Urothelium cell line (cell line): ENCODE results near the gene MAGEB16.

Experiments
- DNase-seq: peaks from one replicate; pipeline ENCODE4 v3.0.0; 2011; ENCODE audit warnings: low spot score, mixed read lengths
- FAIRE-seq: peaks from 2 replicates; lab custom pipeline; 2011; peaks lifted over from hg19 to GRCh38; lab: Jason Lieb, UNC

MAGEB16 gene

DNA sequence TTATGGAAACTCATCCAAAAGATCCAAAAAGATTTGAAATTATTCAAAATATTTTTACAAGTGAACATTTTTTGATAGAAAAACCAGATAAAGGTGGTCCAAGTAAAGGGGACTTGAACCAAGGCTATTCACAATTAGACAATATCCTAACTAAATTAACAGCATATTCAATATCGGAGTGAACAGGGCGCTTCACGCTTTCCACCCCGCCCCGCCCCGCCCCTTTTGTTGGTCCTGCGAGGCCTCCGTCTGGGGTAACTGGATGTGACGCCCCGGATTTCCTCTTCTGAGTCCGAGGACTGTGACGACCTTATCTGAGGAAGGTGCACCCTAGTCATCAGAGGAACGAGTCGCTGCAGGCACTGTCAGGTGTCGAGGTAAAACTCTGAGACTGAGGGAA is at the start of gene MAGEB16:
Gene MAGEB16, plus strand, starts transcription at position 301 of the 400 bp plus-strand sequence. CDS start 3,855 bp downstream, outside the sequence.
- DNase-seq (no peak), FAIRE-seq (no peak)

DNA sequence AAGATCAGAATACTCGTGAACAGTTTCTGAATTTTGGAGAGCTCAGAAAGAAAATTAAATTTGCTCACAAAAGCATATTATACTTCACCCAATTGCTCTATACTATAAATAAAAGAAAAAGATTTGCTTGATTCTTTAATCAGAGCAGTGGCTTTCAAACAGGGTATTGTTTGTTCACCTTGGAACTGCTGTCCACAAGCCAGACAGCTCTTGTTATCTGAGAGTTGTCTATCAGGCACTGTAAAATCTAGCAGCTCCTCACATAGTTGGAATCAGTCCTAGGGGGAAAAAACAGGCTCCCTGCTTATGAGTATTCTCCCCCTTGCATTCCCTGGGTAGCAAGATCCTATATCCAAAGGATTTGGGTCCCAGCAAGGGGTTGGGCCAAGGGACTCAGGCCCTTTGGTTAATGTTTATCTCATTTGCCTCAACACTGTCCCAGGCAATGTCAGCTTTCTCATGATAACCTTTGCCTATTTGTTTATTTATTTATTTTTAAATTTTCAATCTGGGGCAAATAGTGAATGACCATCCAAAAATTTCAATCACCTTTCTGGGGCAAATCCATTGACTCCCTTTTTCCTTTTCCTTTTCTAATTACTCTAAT is 24.1 kb upstream of the MAGEB16 start:
- FAIRE-seq (no peak), DNase-seq (no peak)

DNA sequence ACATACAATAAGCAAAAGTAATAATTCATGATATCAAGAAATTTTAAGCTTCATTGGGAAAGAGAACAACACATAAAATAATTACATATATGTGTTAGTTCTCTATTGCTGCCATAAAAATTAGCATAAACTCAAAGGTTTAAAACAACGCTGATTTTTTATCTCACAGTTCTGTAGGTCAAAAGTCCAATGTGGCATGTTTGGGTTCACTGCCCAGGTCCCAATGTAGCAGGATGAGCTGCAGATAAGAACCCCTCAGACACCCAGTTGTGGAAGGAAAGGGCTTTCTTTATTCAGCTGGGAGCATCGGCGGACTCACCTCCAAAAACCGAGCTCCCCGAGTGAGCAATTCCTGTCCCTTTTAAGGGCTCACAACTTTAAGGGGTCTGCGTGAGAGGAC is 13.1 kb upstream of the MAGEB16 start:
- FAIRE-seq: no peak
- no peak for DNase-seq

DNA sequence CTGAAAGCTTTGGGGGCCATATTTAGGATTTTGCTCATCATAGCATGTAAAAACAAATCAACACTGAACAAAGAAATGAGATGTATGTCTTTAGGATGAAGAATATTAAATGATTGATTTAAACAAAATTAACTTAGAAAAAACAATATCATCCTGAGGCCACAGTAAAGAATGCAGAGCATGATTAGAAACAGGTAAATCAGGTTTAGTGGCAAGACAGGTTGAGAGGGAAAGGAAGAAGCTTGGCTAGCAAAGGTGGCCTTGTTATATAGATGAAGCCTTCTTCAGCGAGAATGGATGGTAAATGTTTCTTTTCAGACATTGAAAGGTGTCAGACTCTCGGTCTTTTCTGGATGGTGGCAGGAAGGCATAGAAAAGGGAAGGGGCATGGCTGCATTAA is 11.9 kb upstream of the MAGEB16 start:
- DNase-seq: no peak
- no peak for FAIRE-seq

DNA sequence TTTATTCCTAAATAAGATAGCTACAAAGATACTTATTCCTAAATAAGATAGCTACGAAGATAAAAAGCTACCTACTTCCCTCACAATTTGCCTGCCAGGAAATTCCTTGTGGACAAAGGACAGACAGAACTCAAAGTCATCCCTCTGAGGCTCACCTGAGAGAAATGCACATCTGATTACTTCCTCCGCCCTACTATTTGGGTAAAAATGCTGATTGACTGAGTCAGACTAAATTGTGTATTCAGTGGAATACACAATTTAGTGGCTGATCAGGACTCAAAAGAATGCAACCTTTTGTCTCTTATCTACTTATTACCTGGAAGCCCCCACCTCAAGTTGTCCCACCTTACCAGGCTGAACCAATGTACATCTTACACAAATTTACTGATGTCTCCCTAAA is 10.3 kb upstream of the MAGEB16 start:
- FAIRE-seq: no peak

DNA sequence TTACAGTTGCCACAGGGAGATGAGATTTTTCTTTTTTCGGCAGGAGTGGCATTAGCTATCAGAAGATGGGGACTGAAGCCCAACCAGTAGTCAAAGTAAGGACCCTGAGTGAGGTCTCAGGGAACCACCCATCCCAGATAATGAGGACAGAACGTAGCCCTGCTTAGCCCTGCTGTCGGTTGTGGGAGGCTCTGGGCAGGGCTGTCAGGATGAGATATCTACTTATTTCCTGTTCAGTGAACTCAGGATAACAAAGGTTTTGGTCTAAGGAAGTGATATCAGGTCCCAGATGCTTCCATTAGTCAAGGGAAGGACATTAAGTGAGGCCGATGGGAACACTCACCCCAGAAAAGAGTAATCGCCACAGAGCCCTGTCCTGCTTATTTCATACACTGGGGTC is 2.3 kb downstream of the MAGEB16 start:
- DNase-seq (no peak), FAIRE-seq (no peak)

More for the DNA sequence above, 10.3 kb upstream of the MAGEB16 start:
- no peak for DNase-seq

DNA sequence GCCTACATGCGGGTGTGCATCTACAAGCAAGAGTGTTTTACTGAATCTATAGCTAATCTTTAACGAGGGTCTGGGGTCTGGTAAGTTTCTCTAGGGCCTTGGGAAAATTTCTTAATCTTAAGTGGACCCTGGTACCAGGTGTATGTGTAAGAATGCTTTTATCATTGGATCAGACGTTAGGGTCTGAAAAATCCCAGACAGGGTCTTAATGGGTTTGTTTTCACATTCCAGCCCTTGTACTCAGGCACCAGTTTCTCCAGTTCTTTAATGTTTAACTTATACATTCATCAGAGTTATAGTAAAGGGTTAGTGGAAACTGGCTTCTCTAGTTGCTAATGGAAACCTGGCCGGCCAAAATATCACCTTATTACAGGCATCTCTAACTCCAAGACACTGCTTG is 11.6 kb downstream of the MAGEB16 start:
- FAIRE-seq: no peak
- no peak for DNase-seq

DNA sequence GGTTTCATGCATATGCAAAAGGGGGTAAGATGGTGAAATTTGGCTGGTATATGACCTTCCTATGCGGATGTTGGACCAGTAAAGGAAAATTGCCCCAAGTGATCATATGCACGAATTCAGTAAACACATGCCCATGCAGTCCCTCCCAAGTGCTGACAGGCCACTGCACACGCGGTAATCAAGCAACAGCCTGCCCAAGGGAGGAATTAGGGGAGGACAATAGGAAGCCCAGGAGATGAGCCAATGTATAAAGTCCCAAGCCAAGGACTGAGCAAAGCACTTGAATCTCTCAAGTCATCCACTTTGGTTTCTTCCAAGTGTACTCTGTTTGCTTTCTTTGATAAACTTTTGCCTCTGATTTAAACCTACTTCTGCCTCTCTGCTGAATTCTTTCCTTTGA is 21.1 kb downstream of the MAGEB16 start:
- FAIRE-seq (no peak), DNase-seq (no peak)

DNA sequence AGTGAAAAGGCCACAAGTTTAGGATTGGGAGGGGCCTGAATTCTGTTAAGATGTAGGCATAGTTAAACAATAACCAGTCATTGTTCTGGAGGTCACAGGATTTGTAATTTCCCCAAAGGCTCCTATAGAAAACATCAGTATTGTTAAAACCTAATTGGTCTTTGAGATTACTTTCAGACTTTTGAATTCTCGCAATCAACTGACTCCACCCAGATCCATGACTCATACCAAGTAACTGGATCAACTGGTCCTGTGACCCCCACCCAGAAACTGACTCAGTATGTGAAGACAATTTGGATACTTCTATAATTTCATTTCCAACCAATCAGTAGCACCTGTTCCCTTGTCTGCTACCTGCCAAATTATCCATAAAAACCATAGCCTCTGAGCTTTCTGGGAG is 28.4 kb downstream of the MAGEB16 start:
- no peak for DNase-seq
- no peak for FAIRE-seq

DNA sequence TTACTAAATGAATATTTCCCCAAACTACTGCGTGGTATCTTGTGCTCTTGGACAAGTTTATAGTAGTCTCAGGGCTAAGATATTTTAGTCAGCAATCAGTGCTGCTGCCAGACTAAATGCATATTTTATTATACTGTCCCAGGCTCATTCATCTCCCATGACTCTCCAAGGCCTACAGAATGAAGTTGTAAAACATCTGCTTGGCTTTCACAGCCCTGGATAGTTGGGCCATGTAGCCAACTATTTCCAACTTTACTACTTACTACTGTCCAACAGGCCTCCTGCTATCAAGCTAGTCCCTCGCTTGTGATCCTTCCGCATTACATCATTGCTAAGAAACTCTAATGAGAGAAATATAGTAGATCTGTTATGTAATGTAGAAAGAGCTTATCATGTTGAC is 31.4 kb downstream of the MAGEB16 start:
- no peak for DNase-seq
- no peak for FAIRE-seq

DNA sequence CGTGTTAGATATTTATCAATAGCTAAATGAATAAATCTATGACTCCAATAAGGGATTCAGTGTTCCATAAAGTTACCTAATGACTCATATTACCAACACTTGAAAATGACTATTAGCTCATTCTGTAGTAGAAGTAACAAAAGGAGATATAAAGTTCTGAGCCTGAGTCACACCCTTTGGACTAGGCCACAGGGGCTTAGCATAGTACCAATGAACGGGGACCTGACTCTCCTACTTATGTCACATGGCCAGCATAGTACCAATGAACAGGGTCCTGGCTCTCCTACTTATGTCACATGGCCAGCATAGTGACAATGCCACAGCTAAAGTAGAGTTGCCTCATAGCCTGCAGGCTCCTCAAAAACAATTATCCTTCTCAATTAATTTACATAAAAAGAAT is 43.7 kb downstream of the MAGEB16 start:
- DNase-seq: peak; percentile 0
- FAIRE-seq: no peak

DNA sequence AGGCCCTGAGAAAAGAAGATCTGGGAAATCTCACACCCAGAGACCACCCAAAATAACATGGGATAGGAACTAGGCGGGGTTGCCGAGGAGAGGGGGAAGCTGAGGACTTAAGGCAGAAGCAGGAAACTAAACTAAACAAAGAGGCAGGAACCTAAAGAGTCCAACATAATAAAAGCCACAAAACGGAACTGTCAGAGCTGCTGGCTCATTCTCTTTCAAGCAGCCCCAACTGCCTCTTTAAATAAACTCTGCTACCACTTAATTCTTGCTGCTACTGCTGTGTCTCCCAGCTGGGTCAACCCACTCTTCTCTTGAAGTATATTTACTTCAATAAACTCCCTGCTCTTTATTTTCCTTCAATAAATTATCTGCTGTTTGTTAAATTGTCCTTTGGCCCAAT is 44.5 kb downstream of the MAGEB16 start:
- FAIRE-seq (no peak), DNase-seq (no peak)

DNA sequence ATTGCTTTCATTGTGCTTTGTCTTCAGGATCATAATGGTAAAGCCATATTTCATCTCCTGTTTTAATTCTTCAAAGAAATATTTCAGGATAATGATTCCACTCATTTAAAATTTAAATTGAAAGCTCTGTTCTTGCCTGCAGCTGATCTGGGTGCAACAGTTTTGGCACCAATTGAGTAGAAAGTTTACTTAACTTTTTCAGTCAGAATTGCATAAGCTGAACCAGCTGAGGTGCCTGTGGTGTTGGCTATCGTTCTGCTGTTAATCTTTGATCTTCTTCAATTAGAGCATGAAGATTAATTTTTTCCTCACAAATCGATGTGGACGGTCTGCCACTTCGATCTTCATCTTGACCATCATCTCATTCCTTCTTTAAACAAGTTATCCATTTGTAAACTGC is 49.6 kb downstream of the MAGEB16 start:
- FAIRE-seq: no peak

More for the DNA sequence above, 49.6 kb downstream of the MAGEB16 start:
- DNase-seq: no peak
